Mucosa of rectum (tissue), 2 donors: Measurements from ENCODE around the gene UNC13D.
"Not testable (repeated sequence)": the region's sequence is repeated elsewhere in the genome, so short reads cannot be mapped to it uniquely, and the experiment has no call there.

Experiments used
- H3K27ac ChIP-seq, 2 donors: one replicate each; pipeline ENCODE4 v1.7.0; 2013; ENCODE audit warnings: inconsistent platforms in 2 of 2, low read depth in 2 of 2, low read length in 2 of 2
- H3K27me3 ChIP-seq, 2 donors: one replicate each; pipeline ENCODE4 v1.7.0; 2013; ENCODE audit warnings: low read length in 2 of 2; ENCODE audit not compliant: control insufficient read depth in 2 of 2, insufficient read depth in 2 of 2
- H3K36me3 ChIP-seq, 2 donors: one replicate each; pipeline ENCODE4 v1.7.0; 2013; ENCODE audit warnings: low read length in 2 of 2; ENCODE audit not compliant: control insufficient read depth in 2 of 2, insufficient read depth in 2 of 2
- H3K4me1 ChIP-seq, 2 donors: one replicate each; pipeline ENCODE4 v1.7.0; 2013; ENCODE audit warnings: low read length in 2 of 2, mild to moderate bottlenecking in 1 of 2; ENCODE audit not compliant: control insufficient read depth in 2 of 2, insufficient read depth in 2 of 2
- H3K4me3 ChIP-seq, 2 donors: one replicate each; pipeline ENCODE4 v1.7.0; 2013; ENCODE audit warnings: low read length in 2 of 2
- H3K9ac ChIP-seq, 2 donors: one replicate each; pipeline ENCODE4 v1.7.0; 2013; ENCODE audit warnings: low read length in 2 of 2, low read depth in 1 of 2, mild to moderate bottlenecking in 1 of 2
- H3K9me3 ChIP-seq, 2 donors: one replicate each; pipeline ENCODE4 v1.7.0; 2013; ENCODE audit warnings: low read length in 2 of 2; ENCODE audit not compliant: control insufficient read depth in 2 of 2
- donor health status: healthy.
- donor health status: Normal muscosa, but diverticular disease.

The UNC13D gene

GRCh38 chr17:75783069-75783783 lies 61.0 kb downstream of the UNC13D start:
- H3K36me3 ChIP-seq: peaks cover 4 to 7% of the 10 kb centered on the region in 2 donors
- peaks cover 24 to 32% of the 10 kb centered on the region in 2 donors for H3K4me1 ChIP-seq
- H3K4me3 ChIP-seq: peak overlapping the region in 1 of 2 donors; percentile 90
- H3K9ac ChIP-seq: peak overlapping the region; percentile 76
- no peaks in the 10 kb centered on the region for H3K9me3 ChIP-seq
- H3K27me3 ChIP-seq: no peaks in the 10 kb centered on the region
- H3K27ac ChIP-seq: peak overlapping the region; percentile 93 to 100

- H3K27me3 ChIP-seq: no peaks in the 10 kb centered on the region
- H3K9me3 ChIP-seq: no peaks in the 10 kb centered on the region
- peaks cover 18 to 21% of the 10 kb centered on the region in 2 donors for H3K36me3 ChIP-seq
- peak overlapping the region; percentile 32 for H3K27ac ChIP-seq
- H3K4me3 ChIP-seq: no peak overlapping the region
- peaks cover 26 to 40% of the 10 kb centered on the region in 2 donors for H3K4me1 ChIP-seq
- H3K9ac ChIP-seq: no peak overlapping the region
These were observed 64.0 kb downstream of the UNC13D start for GRCh38 chr17:75779987-75780889.

GRCh38 chr17:75779250-75779986 lies 64.8 kb downstream of the UNC13D start:
- Histone ChIP-seq H3K9ac (peak overlapping the region; percentile 96 to 99), H3K27ac (peak overlapping the region; percentile 99 to 100), H3K36me3 (peaks cover 20 to 21% of the 10 kb centered on the region in 2 donors), H3K4me1 (peaks cover 24 to 38% of the 10 kb centered on the region in 2 donors), H3K4me3 (peak overlapping the region; percentile 88 to 89), H3K27me3 (no peaks in the 10 kb centered on the region), H3K9me3 (no peaks in the 10 kb centered on the region)

GRCh38 chr17:75778861-75779249 lies 65.3 kb downstream of the UNC13D start:
- Histone ChIP-seq H3K4me3 (peak overlapping the region; percentile 88 to 89), H3K9ac (peak overlapping the region; percentile 96 to 99), H3K36me3 (peaks cover 20 to 21% of the 10 kb centered on the region in 2 donors), H3K27ac (peak overlapping the region; percentile 99 to 100), H3K4me1 (peaks cover 20 to 33% of the 10 kb centered on the region in 2 donors), H3K9me3 (no peaks in the 10 kb centered on the region), H3K27me3 (no peaks in the 10 kb centered on the region)

GRCh38 chr17:75778066-75778860 lies 65.9 kb downstream of the UNC13D start:
- Histone ChIP-seq H3K27ac (peak overlapping the region; percentile 99 to 100), H3K4me3 (peak overlapping the region; percentile 88 to 89), H3K4me1 (peaks cover 18 to 27% of the 10 kb centered on the region in 2 donors), H3K36me3 (peaks cover 20 to 21% of the 10 kb centered on the region in 2 donors), H3K9ac (peak overlapping the region; percentile 96 to 99)
- not testable (repeated sequence) for H3K9me3 ChIP-seq, H3K27me3 ChIP-seq

- H3K4me1 ChIP-seq: peaks cover 12 to 22% of the 10 kb centered on the region in 2 donors
- H3K9ac ChIP-seq: peak overlapping the region in 1 of 2 donors; percentile 99
- H3K27me3 ChIP-seq: no peaks in the 10 kb centered on the region
- H3K9me3 ChIP-seq: no peaks in the 10 kb centered on the region
- H3K36me3 ChIP-seq: peaks cover 20 to 21% of the 10 kb centered on the region in 2 donors
- H3K27ac ChIP-seq: no peak overlapping the region
- H3K4me3 ChIP-seq: peak overlapping the region; percentile 88 to 89
These were observed 66.8 kb downstream of the UNC13D start for GRCh38 chr17:75777296-75777922.
